Effector memory CD4-positive, alpha-beta T cell (primary cell): ENCODE data around the gene SEL1L.
"Not testable (repeated sequence)": the region's sequence is repeated elsewhere in the genome, so short reads cannot be mapped to it uniquely, and the experiment has no call there.

Experiments
- DNase-seq, 3 donors: peaks; one replicate each; pipeline ENCODE4 v3.0.0-alpha.2; 2020
- H3K27ac ChIP-seq: 2 replicates; pipeline ENCODE4 v1.7.0; 2013; ENCODE audit warnings: mild to moderate bottlenecking, low read length, moderate library complexity; ENCODE audit not compliant: insufficient read depth, poor library complexity, severe bottlenecking
- H3K27me3 ChIP-seq: replicated peaks from 2 replicates; pipeline ENCODE4 v1.7.0; 2013; ENCODE audit warnings: mild to moderate bottlenecking, low read length; ENCODE audit not compliant: insufficient read depth, control insufficient read depth, poor library complexity, severe bottlenecking
- H3K36me3 ChIP-seq: 2 replicates; pipeline ENCODE4 v1.7.0; 2013; ENCODE audit warnings: mild to moderate bottlenecking, low read length, moderate library complexity; ENCODE audit not compliant: control insufficient read depth, insufficient read depth
- H3K4me1 ChIP-seq: 2 replicates; pipeline ENCODE4 v1.7.0; 2013; ENCODE audit warnings: low read length, mild to moderate bottlenecking; ENCODE audit not compliant: control insufficient read depth, insufficient read depth, poor library complexity, severe bottlenecking
- H3K4me3 ChIP-seq: 2 replicates; pipeline ENCODE4 v1.7.0; 2013; ENCODE audit warnings: low read length, low read depth, mild to moderate bottlenecking; ENCODE audit not compliant: insufficient read depth, poor library complexity, severe bottlenecking
- H3K9me3 ChIP-seq: 2 replicates; pipeline ENCODE4 v1.7.0; 2013; ENCODE audit warnings: mild to moderate bottlenecking, low read length, moderate library complexity; ENCODE audit not compliant: control insufficient read depth

The SEL1L gene

DNA sequence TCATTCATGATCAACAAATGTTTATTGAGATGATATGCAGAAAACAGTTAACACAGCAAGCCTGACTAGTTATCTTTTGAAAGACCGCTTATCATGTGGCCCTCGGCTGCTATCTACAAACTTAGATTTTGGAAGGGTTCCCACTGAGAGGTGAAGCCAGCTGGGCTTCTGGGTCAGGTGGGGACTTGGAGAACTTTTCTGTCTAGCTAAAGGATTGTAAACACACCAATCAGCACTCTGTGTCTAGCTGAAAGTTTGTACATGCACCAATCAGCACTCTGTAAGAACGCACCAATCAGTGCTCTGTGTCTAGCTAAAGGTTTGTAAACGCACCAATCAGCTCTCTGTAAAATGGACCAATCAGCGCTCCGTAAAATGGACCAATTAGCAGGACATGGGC is 20.8 kb downstream of the SEL1L start:
- H3K27ac ChIP-seq, H3K4me1 ChIP-seq, H3K9me3 ChIP-seq: not testable (repeated sequence)

DNA sequence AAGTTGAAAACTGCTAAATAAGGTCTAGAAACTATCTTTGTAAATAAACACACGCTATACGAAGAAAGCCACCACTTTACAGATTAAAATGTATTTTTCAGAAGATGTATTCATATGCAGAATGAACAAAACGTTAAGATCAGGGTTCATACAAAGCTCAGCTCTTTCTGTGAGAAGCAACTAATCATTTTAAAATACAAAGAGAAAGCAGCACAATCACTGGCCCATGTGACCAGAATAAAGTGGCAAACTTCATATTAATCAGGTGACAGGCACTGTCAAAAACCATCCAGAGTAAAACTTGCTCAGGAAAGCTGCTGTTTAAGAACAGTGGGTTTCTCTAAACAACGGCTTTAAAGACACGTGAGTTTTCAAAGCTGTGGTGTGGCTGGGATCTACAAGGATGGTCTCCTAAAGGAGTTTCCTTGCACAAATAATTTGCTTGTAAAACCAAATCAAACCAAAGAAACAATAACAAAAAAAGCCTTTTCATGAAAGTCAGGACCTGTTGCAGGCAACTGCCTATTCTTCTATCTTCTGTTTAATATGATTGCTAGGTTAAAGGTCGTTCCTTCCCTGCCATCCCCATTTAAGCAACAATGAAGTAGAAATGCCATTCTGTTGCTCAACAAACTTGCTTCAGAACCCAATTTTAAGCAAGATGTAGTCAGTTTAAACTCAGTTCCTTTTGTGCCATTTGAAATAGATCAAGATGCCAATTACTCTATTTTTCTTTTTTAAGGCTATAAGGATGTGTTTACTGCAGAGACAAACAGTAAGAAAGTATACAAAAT is 22.3 kb downstream of the SEL1L start:
- Histone ChIP-seq H3K9me3 (no peaks in the 10 kb centered on the region), H3K4me3 (no peak overlapping the region), H3K27ac (no peak overlapping the region), H3K27me3 (no peaks in the 10 kb centered on the region), H3K36me3 (peaks cover 8% of the 10 kb centered on the region), H3K4me1 (no peaks in the 10 kb centered on the region)
- DNase-seq, result no peak

More for the DNA sequence above, 20.8 kb downstream of the SEL1L start:
- H3K27me3 ChIP-seq, H3K4me3 ChIP-seq, H3K36me3 ChIP-seq, DNase-seq: not testable (repeated sequence)

DNA sequence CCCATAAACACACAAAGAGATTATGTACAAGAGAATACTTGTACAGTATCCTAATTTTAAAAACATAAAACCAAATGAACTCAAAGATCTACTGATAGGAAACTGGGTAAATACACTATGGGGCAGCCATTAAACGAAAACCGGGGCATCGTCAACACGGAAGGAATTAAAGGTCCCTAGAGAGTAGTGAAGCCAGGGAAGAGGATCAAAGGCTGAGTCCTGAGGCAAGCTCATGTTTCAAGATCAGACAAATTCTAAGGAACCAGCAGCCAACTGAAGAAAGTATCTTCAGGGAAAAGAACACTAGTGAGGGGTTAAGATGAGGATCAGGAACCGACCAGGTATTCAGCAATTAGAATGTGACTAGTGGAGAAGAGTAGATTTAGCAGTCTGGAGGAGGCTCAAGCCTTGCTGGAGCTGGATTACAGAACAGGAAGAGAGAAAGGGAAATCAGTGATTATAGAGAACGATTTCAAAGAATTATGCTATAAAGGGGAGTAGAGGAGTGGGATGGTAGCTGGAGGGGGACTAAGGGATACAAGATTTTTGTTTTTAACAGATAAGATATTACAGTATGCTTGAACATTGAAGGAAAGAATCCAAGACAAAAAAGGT is 23.7 kb downstream of the SEL1L start:
- Histone ChIP-seq H3K27me3 (no peaks in the 10 kb centered on the region), H3K9me3 (no peaks in the 10 kb centered on the region), H3K36me3 (peaks cover 14% of the 10 kb centered on the region), H3K4me3 (no peak overlapping the region), H3K4me1 (no peaks in the 10 kb centered on the region), H3K27ac (no peak overlapping the region)
- no peak for DNase-seq

DNA sequence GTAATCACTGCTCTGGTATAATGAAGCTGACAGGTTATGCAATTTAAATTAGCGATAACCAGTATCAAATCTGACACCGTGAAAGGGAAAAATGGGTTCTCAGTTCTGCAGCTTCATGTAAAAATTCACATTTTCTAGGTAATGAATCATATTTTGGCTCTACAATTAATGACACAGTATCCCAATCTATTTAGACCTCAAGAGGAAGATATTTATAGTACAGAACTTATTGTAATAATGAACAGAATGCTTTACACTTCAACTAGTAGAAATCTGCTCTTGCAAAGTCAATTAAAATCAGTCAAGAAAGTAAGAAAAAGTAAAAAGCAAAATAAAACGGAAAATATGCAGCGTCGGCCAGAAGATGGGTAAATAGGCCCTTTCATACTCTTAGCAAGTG is 24.3 kb downstream of the SEL1L start:
- no peak overlapping the region for H3K4me3 ChIP-seq
- H3K4me1 ChIP-seq, result no peaks in the 10 kb centered on the region
- DNase-seq, result no peak
- peaks cover 20% of the 10 kb centered on the region for H3K36me3 ChIP-seq
- H3K27me3 ChIP-seq, result no peaks in the 10 kb centered on the region
- no peak overlapping the region for H3K27ac ChIP-seq
- no peaks in the 10 kb centered on the region for H3K9me3 ChIP-seq

DNA sequence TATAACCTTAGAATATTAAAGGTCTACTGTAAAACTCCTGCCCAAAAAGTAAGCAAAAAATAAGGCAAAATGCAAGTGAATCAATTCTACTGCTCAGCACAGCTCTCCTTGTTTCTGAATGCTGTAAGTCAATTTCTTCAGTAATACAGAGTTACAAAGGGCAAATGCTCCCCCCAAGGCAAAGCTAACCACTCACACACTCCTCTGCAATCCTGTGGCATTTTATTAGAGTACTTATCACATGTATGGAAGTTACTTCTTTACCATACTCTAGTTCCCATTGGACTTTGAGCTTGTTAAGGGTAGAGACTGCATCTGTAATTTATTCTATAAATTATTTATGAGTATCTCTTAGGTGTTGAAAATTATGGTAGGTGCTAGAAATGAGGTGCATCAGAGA is 27.2 kb downstream of the SEL1L start:
- no peak overlapping the region for H3K4me3 ChIP-seq
- H3K27ac ChIP-seq, result no peak overlapping the region

DNA sequence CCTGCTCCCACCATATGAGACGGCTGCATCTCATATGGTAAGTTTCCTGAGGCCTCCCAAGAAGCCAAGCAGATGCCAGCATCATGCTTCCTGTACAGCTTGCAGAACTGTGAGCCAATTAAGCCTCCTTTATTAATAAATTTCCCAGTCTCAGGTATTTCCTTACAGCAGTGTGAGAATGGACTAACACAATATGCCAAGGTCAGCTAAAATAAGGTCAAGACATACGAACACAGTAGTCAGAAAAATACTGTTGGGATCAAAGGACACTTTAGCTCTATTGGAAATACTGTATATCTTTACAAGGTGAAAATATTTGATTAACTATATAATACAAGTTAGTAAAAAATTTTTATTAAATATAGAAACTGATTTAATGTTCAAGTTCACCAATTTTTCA is 28.8 kb downstream of the SEL1L start:
- DNase-seq, result no peak
- no peak overlapping the region for H3K27ac ChIP-seq
- no peaks in the 10 kb centered on the region for H3K27me3 ChIP-seq
- no peaks in the 10 kb centered on the region for H3K9me3 ChIP-seq
- peaks cover 55% of the 10 kb centered on the region for H3K36me3 ChIP-seq
- no peaks in the 10 kb centered on the region for H3K4me1 ChIP-seq
- no peak overlapping the region for H3K4me3 ChIP-seq

More for the DNA sequence above, 27.2 kb downstream of the SEL1L start:
- DNase-seq, result no peak
- H3K4me1 ChIP-seq, result no peaks in the 10 kb centered on the region
- H3K9me3 ChIP-seq, result no peaks in the 10 kb centered on the region
- H3K36me3 ChIP-seq, result peaks cover 42% of the 10 kb centered on the region
- H3K27me3 ChIP-seq, result no peaks in the 10 kb centered on the region

DNA sequence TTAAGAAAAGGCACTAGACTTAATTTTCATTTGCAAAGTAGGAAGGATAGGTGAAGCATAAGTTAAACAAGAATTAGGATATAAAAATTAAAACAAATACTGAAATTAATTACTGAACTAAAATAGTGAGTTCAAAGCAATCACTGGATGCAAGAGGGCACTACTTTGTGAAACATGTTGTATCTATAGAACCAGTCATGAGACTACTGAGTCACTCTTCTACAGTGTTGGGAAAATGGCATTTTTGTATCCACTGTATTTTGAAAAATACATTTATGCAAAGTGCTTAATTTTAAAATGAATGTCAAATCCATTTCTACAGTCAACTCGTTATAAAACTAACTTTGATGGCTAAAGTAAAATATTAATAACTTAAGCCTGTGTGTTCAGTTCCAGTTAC is 47.9 kb downstream of the SEL1L start:
- Histone ChIP-seq H3K27ac (no peak overlapping the region), H3K36me3 (peaks cover 48% of the 10 kb centered on the region), H3K4me3 (no peak overlapping the region), H3K4me1 (no peaks in the 10 kb centered on the region), H3K9me3 (no peaks in the 10 kb centered on the region), H3K27me3 (no peaks in the 10 kb centered on the region)
- no peak for DNase-seq

DNA sequence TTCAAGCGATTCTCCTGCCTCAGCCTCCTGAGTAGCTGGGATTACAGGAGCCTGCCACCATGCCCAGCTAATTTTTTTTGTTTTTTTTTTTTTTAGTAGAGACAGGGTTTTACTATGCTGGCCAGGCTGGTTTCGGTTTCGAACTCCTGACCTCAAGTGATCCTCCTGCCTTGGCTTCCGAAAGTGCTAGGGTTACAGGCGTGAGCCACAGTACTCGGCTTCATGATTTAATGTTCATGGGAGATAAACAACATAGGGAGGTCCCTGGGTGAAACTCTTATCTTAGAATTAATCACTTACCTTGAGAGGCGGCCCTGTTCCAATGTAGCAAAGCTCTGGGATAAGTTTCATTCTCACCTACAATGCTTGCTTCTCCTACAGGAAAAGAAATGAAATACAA is 48.3 kb downstream of the SEL1L start:
- H3K4me1 ChIP-seq, result no peaks in the 10 kb centered on the region
- H3K4me3 ChIP-seq, result no peak overlapping the region
- DNase-seq, result peak in 2 of 3 donors; percentile 2 to 16
- H3K27ac ChIP-seq, result no peak overlapping the region
- H3K9me3 ChIP-seq, result no peaks in the 10 kb centered on the region
- no peaks in the 10 kb centered on the region for H3K27me3 ChIP-seq
- H3K36me3 ChIP-seq, result peaks cover 49% of the 10 kb centered on the region

DNA sequence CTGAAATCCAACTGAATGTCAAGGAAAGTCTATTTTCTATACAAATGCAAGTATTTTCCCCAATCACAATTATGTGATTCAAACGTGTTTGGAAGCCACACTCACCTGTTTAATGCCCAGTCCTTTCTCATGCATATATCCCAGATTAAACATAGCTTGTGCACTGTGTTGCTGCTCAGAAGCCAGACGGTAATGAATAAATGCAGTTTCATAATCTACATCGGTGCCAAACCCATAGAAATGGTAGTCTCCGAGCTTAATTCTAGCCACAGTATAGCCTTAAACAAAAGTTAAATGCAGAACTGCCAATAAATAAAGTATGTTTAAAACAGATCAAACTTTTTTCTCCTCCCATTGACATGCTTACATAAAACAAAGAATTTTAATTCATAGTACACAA is 49.5 kb downstream of the SEL1L start:
- Histone ChIP-seq H3K36me3 (peaks cover 46% of the 10 kb centered on the region), H3K27me3 (no peaks in the 10 kb centered on the region), H3K4me1 (no peaks in the 10 kb centered on the region), H3K9me3 (no peaks in the 10 kb centered on the region), H3K27ac (no peak overlapping the region), H3K4me3 (no peak overlapping the region)
- no peak for DNase-seq

DNA sequence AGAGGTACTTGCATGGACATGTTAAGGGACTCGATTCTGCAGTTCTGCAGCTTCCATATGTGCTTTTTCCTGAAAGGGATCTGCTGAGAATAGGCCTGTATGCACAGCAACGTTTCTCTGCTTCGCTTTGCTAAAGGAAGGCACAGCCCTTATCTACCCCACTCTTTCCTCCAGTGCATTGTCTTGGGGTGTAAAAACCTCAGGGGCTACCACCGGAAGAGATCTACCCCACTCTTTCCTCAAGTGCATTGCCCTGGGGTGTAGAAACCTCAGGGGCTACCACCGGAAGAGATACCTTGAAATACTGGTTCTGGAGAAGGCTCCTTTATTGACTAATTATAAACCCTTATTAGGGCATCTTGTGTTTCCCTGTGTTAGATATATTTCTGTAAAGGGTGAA is 52.9 kb downstream of the SEL1L start:
- no peak for DNase-seq
- Histone ChIP-seq H3K36me3 (peaks cover 49% of the 10 kb centered on the region), H3K9me3 (no peaks in the 10 kb centered on the region), H3K4me3 (no peak overlapping the region), H3K27me3 (no peaks in the 10 kb centered on the region), H3K4me1 (no peaks in the 10 kb centered on the region), H3K27ac (no peak overlapping the region)
